Immature natural killer cell (primary cell): ENCODE measurements around the gene MYBBP1A. TPM values are rescaled to one million over a fixed set of nuclear protein-coding genes. Genes with fewer than 3 reads are reported as not detected.
"Not testable (repeated sequence)": the region's sequence is repeated elsewhere in the genome, so short reads cannot be mapped to it uniquely, and the experiment has no call there.

Experiments used
- DNase-seq, 3 donors: peaks; one replicate each; pipeline ENCODE4 v3.0.0; 2022; ENCODE audit warnings: mixed read lengths in 1 of 3
- H3K27ac Mint-ChIP-seq, 6 donors: one replicate each; pipeline ENCODE4 v1.8.0; 2020; ENCODE audit warnings: mixed read lengths in 6 of 6, mild to moderate bottlenecking in 5 of 6, inconsistent platforms in 4 of 6, moderate library complexity in 3 of 6
- H3K27me3 Mint-ChIP-seq, 3 donors: one replicate each; pipeline ENCODE4 v1.8.0; 2020 to 2021; ENCODE audit warnings: low read depth in 3 of 3, mild to moderate bottlenecking in 3 of 3, mixed read lengths in 3 of 3, moderate library complexity in 3 of 3, inconsistent platforms in 1 of 3
- H3K36me3 Mint-ChIP-seq, 3 donors: one replicate each; pipeline ENCODE4 v1.8.0; 2020; ENCODE audit warnings: mixed read lengths in 3 of 3, inconsistent platforms in 2 of 3, mild to moderate bottlenecking in 2 of 3
- H3K4me1 Mint-ChIP-seq, 2 donors: one replicate each; pipeline ENCODE4 v1.8.0; 2020; ENCODE audit warnings: inconsistent platforms in 2 of 2, mild to moderate bottlenecking in 2 of 2, mixed read lengths in 2 of 2, moderate library complexity in 1 of 2
- H3K4me3 Mint-ChIP-seq, 5 donors: one replicate each; pipeline ENCODE4 v1.8.0; 2020; ENCODE audit warnings: mild to moderate bottlenecking in 5 of 5, mixed read lengths in 5 of 5, inconsistent platforms in 3 of 5, moderate library complexity in 3 of 5
- H3K9me3 Mint-ChIP-seq, 6 donors: one replicate each; pipeline ENCODE4 v1.8.0; 2020; ENCODE audit warnings: mild to moderate bottlenecking in 6 of 6, mixed read lengths in 6 of 6, inconsistent platforms in 4 of 6, moderate library complexity in 3 of 6
- polyA plus RNA-seq, 3 donors: library from polyadenylated mRNA; unstranded; fragments of 300-500 nt; fragmentation: Illumina TruSeq; gene quantifications; one replicate each; pipeline ENCODE4 v1.2.3, GENCODE V29; 2021

The MYBBP1A gene
- polyA plus RNA-seq, 3 donors from 2014 or later = 3.5 to 21.9 (median 7.2) TPM

DNA sequence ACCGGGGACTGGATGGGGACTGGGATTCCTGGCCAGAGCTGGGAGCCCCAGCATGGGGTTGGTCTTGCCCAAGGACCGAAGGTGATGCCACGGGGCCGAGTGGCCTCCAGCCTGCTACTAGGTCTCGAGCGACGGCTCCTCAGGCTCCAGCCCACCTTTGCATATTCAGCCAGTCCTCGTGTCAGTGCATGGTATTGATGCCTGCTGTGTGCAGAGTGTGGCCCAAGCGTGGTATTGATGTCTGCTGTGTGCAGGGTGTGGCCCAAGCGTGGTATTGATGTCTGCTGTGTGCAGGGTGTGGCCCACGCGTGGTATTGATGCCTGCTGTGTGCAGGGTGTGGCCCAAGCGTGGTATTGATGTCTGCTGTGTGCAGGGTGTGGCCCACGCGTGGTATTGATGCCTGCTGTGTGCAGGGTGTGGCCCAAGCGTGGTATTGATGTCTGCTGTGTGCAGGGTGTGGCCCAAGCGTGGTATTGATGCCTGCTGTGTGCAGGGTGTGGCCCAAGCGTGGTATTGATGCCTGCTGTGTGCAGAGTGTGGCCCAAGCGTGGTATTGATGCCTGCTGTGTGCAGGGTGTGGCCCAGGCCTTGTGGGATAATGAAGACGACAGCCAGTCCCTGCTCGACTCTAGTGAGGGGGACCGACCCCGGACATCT is 40.6 kb upstream of the MYBBP1A start:
- not testable (repeated sequence) for H3K36me3 Mint-ChIP-seq, H3K4me1 Mint-ChIP-seq, H3K27me3 Mint-ChIP-seq, H3K27ac Mint-ChIP-seq, H3K9me3 Mint-ChIP-seq, H3K4me3 Mint-ChIP-seq, DNase-seq

DNA sequence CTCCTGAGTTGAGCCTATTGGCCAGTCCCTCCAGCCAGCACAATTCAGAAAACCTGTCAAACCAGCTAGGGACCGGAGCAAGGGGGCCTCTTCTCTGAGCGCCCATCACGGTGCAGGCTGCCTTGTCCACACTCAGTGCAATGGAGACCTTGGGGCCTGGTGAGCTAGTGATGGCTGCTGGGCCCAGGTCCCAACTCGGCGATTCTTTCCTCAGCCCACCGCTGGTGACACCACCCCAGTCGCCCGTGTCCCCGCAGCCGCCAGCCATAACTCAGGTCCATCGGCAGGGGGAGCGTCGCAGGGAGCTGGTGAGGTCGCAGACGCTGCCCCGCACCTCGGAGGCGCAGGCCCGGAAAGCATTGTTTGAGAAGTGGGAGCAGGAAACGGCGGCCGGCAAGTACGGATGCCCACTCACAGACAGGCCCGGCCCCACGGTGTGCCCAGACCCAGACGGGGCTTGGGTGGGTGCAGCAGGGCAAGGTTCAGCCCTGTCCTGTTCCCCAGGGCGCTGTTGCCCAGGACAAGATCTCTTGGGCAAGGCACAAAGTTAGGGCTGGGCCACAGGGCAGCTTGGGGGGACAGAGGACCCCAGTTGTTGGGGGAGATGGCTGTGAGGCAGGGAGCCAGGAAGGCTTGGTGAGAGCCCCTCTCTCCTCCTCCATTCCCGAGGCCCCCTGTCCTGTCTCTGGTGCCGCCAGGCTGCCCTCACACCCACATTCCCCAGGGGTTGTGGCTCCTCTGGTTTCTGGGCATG is 39.9 kb upstream of the MYBBP1A start:
- peak in 2 of 3 donors; percentile 7 to 24 for DNase-seq
- no peaks in the 10 kb centered on the region for H3K36me3 Mint-ChIP-seq
- no peaks in the 10 kb centered on the region for H3K9me3 Mint-ChIP-seq
- no peak overlapping the region for H3K27ac Mint-ChIP-seq
- peaks cover 0 to 2% of the 10 kb centered on the region in 2 donors for H3K4me1 Mint-ChIP-seq
- H3K4me3 Mint-ChIP-seq = no peak overlapping the region
- peaks cover 0 to 5% (median 5%) of the 10 kb centered on the region in 3 donors for H3K27me3 Mint-ChIP-seq

DNA sequence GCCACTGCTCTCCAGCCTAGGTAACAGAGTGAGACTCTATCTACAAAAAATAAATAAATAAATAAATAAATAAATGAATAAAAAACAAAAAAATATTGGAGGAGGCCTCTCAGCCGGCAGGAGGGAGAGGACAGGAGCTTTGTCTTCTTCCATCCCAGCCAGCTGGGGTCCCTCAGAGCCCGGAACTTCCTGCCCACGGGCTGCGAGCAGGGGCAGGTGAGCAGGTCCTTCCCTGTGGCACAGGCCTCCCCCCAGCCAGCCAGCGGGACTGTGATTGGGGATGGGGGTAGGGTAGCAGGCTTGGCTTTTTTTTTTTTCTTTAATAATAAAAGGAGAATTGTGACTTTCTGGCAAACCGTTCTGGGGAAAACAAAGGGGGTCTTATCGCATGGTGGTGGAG is 39.2 kb upstream of the MYBBP1A start:
- Mint-ChIP-seq H3K4me1 (peaks cover 0 to 2% of the 10 kb centered on the region in 2 donors), H3K27ac (no peak overlapping the region), H3K9me3 (no peaks in the 10 kb centered on the region), H3K27me3 (peaks cover 2 to 5% (median 5%) of the 10 kb centered on the region in 3 donors), H3K4me3 (no peak overlapping the region), H3K36me3 (no peaks in the 10 kb centered on the region)
- DNase-seq = no peak

DNA sequence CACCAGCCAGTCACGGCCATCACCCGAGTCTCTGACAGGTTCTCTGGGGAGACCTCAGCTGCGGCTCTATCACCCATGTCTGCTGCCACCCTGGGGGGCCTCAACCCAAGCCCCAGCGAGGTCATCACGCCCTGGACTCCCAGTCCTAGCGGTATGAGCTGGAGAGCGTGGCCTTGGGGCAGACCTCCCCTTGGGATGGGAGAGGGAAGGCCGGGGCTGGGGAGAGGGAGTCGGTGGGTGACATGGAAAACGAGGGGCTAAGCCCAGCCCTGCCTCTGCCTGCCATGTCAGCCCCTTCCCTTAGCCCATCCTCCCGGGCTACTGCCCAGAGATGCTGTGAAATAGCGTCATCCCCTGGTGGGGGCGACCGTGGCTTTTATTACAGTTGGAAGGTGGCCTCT is 37.8 kb upstream of the MYBBP1A start:
- DNase-seq = no peak
- Mint-ChIP-seq H3K27me3 (peaks cover 3 to 5% (median 5%) of the 10 kb centered on the region in 3 donors), H3K36me3 (no peaks in the 10 kb centered on the region), H3K4me3 (no peak overlapping the region), H3K9me3 (no peaks in the 10 kb centered on the region), H3K4me1 (peaks cover 0 to 2% of the 10 kb centered on the region in 2 donors), H3K27ac (no peak overlapping the region)

DNA sequence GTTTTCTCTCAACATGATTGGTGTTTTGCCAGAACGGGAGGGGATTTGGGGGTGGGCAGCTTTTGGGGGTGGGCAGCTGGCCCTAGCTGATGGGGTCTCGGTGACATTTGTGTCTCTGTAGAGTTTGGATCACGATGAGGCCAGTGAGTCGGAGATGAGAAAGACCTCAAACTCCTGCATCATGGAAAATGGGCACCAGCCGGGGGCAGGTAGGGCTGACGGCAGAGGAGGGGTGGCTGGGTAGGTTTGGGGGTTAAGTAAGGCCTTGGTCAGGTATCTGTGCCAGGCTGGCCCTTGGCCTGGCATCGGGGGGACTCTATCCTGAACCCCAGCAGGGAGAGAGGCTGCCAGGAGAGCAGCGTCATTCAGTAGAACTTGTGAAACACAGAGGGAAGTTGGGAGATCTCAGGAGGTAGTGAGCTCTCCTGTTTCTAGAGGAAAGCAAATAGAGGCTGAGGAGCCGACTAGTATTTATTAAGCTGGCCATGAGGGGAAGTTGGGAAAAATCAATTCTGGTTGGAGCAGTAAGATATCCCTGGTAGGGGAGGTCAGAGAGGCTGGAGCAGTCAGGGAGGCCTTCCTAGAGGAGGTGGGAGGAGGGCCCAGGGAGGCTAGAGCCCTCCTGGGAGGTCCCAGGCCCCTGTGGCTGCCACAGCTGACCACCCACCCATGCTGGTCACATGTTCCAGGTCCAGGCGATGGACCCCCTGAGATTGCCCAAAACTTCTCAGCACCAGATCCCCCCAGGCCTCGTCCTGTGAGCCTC is 37.2 kb upstream of the MYBBP1A start:
- peaks cover 0 to 2% of the 10 kb centered on the region in 2 donors for H3K4me1 Mint-ChIP-seq
- no peak for DNase-seq
- H3K9me3 Mint-ChIP-seq = no peaks in the 10 kb centered on the region
- no peak overlapping the region for H3K27ac Mint-ChIP-seq
- peaks cover 3 to 5% (median 5%) of the 10 kb centered on the region in 3 donors for H3K27me3 Mint-ChIP-seq
- H3K4me3 Mint-ChIP-seq = no peak overlapping the region
- no peaks in the 10 kb centered on the region for H3K36me3 Mint-ChIP-seq

DNA sequence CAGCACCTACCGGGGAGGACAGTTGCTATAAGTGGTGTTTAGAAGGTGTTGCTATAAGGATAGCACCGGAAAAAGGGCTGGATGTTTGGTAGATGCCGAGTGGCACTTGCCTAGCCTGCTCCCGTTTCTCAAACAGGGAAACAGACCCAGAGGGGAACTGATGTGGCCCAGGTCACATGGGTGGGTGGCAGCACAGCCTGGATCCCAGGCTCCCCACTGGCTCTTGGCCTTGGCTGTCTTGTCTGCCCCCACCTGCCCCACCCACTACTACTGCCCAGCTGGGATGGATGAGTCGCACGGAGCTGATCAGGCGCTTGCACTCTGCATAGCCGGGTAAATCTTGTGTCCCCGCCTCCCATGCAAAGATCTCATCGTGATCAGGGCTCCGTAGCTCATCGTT is 36.3 kb upstream of the MYBBP1A start:
- H3K4me1 Mint-ChIP-seq = peaks cover 0 to 2% of the 10 kb centered on the region in 2 donors
- H3K4me3 Mint-ChIP-seq = no peak overlapping the region
- no peaks in the 10 kb centered on the region for H3K36me3 Mint-ChIP-seq
- H3K9me3 Mint-ChIP-seq = no peaks in the 10 kb centered on the region
- no peak for DNase-seq
- peaks cover 2 to 6% (median 5%) of the 10 kb centered on the region in 3 donors for H3K27me3 Mint-ChIP-seq
- no peak overlapping the region for H3K27ac Mint-ChIP-seq

DNA sequence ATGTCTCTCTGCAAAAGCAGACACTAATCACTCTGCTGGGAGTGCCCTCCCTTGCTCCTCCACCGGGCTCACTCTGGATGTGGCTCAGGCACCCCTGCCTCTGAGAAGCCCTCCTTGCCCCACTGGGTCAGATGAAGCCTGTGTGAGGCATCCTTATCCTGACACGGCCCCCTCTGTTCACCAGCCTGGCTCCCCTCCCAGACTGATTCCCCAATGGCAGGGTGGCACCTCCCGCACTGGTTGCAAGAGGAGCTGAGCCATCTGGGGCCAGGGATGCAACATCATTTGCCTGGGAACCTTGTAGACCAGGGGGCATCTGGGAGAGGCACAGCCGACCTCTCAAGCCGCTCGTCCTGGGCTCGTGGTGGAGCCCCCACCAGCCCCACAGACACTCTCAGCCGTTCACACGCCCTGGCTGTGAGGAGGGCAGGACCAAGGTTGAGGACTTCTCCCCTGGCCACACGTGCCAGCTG is 35.8 kb upstream of the MYBBP1A start:
- DNase-seq = no peak
- no peaks in the 10 kb centered on the region for H3K36me3 Mint-ChIP-seq
- H3K9me3 Mint-ChIP-seq = peaks cover 0 to 2% (median 0%) of the 10 kb centered on the region in 6 donors
- no peak overlapping the region for H3K4me3 Mint-ChIP-seq
- H3K27me3 Mint-ChIP-seq = peaks cover 2 to 8% (median 5%) of the 10 kb centered on the region in 3 donors
- H3K27ac Mint-ChIP-seq = no peak overlapping the region
- peaks cover 0 to 3% of the 10 kb centered on the region in 2 donors for H3K4me1 Mint-ChIP-seq

DNA sequence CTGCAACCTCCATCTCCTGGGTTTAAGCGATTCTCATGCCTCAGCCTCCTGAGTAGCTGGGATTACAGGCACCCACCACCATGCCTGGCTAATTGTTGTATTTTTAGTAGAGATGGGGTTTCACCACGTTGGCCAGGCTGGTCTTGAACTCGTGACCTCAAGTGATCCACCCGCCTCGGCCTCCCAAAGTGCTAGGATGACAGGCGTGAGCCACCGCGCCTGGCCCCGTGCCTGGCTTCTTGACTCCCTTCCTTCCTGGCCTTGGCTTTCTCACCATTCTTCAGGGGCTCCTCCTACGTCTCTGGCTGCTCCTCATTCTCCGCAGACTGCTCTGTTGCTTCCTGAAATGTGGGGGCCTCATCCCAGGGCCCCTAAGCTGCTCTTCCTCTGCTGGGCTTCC is 34.9 kb upstream of the MYBBP1A start:
- not testable (repeated sequence) for H3K36me3 Mint-ChIP-seq, H3K27ac Mint-ChIP-seq, H3K4me3 Mint-ChIP-seq, DNase-seq, H3K9me3 Mint-ChIP-seq, H3K4me1 Mint-ChIP-seq, H3K27me3 Mint-ChIP-seq

DNA sequence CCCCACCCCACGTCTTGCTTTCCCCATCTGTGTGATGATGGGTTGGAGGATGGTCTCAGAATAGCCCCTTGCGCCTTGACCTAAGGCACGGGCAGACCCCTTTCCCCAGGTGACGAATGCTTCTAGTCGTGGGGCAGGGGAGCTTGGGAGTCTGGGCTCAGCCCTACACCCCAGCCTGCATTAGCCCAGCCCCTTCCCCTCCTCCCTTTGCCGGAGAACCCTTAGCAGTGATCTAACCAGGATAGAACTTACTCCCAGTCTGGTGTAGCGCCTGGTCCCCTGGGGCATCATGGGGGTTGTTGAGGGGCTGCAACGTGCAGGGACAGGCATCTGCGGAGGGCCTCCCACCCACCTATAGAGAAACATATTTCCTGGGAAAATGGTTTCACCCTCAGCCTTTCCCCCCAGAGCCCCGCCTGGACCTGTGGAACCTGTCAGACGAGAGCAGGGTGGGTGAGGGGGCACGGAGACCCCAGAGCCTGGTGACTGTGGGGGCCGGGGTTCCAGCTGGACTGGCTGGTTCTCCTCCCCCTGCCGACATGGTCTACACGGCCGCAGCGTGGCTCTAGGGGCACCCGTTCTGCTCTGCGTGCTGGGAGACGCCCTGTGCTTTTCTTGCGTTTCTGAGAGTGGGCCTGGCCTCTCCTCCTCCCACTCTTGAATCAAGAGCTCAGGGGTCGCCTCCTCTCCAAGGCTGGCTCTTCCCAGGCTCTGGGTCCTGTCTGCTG is 33.9 kb upstream of the MYBBP1A start:
- DNase-seq = no peak
- Mint-ChIP-seq H3K27me3 (peaks cover 3 to 8% (median 5%) of the 10 kb centered on the region in 3 donors), H3K4me3 (no peak overlapping the region), H3K4me1 (peaks cover 0 to 2% of the 10 kb centered on the region in 2 donors), H3K27ac (no peak overlapping the region), H3K9me3 (peaks cover 0 to 2% (median 0%) of the 10 kb centered on the region in 6 donors), H3K36me3 (no peaks in the 10 kb centered on the region)

DNA sequence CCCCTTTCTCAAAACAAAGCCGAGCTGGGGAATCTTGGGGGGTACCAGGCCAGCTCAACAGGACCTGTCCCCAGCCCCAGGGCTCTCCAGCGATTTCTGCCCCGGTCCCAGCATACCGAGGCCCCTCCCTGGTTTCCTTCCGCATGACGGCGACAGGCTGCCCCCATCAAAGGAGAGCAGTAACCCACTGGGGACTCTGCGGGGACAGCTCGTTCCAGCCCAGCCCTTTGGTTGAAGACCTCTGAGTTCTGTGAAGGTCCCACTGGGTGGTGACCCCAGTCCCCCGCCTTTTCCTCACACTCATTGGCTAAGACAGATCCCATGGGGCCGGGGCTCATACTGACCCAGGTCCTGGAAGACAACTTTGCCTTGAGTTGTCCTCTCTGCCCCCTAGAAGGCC is 33.2 kb upstream of the MYBBP1A start:
- DNase-seq = no peak
- Mint-ChIP-seq H3K4me1 (peaks cover 0 to 4% of the 10 kb centered on the region in 2 donors), H3K27ac (no peak overlapping the region), H3K9me3 (peaks cover 0 to 4% (median 0%) of the 10 kb centered on the region in 6 donors), H3K27me3 (peaks cover 3 to 11% (median 5%) of the 10 kb centered on the region in 3 donors), H3K4me3 (no peak overlapping the region), H3K36me3 (no peaks in the 10 kb centered on the region)

DNA sequence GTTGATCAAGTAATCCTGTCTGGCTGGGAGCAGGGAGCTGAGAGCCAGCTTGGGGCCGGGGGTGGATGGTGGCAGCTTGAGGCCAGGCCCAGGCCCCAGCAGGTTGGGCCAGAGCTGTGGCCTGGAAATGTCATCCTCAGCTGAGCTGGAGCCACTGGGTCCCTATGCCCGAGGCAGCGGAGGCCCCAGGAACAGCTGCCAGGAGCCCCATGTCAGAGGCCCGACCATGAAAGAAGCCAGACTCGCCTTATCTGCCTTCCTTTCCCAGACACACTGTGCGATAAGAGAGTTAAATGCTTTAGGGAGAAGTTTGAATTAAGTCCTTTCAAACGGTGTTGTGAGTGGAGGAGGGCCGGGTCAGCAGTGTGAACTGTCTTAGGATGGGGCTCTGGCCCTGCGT is 32.6 kb upstream of the MYBBP1A start:
- H3K27me3 Mint-ChIP-seq = peaks cover 3 to 11% (median 5%) of the 10 kb centered on the region in 3 donors
- H3K36me3 Mint-ChIP-seq = no peaks in the 10 kb centered on the region
- DNase-seq = no peak
- H3K27ac Mint-ChIP-seq = no peak overlapping the region
- H3K4me3 Mint-ChIP-seq = no peak overlapping the region
- H3K4me1 Mint-ChIP-seq = peaks cover 0 to 5% of the 10 kb centered on the region in 2 donors
- peaks cover 0 to 4% (median 0%) of the 10 kb centered on the region in 6 donors for H3K9me3 Mint-ChIP-seq

DNA sequence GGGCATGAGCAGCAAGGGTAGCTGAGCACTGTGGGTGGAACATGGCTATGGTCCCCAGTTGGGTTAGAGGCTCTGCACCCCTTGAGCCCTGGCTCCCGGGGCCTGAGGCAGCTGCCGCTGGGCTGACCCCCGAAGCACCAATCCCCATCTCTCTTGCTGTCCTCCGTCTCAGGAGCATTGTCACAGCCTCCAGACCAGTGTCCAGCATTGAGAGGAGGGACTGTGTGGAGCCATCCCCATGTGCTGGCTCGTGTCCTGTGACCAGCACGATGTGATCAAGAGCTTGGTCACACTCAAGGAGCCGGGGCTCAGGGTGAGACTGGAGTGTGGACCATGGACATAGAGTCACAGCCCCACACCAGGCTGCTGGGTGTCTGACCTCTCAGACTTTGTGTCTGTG is 32.0 kb upstream of the MYBBP1A start:
- H3K4me3 Mint-ChIP-seq = no peak overlapping the region
- peaks cover 2 to 11% (median 5%) of the 10 kb centered on the region in 3 donors for H3K27me3 Mint-ChIP-seq

DNA sequence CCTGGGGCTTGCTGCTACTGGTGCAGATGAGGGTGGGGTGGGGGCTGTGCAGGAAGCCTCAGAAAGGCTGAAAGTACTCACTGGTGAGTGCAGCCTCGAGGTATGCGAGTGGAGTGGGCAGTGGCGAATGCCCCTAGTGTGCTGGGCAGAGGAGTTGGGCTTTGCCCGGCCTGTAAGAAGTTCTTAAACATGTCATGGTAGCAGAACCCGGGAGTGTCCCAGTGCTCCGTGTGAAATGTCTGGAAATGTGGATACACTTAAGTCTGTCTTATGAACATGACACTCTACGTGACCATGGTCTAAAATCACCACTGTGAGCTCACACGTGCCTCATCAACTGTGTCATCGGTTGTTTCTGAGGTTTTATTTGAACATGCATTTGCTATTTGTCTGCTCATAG is 30.9 kb upstream of the MYBBP1A start:
- Mint-ChIP-seq H3K27me3 (peaks cover 2 to 14% (median 5%) of the 10 kb centered on the region in 3 donors), H3K36me3 (no peaks in the 10 kb centered on the region), H3K27ac (no peak overlapping the region)

More for the DNA sequence above, 32.0 kb upstream of the MYBBP1A start:
- Mint-ChIP-seq H3K9me3 (peaks cover 0 to 4% (median 0%) of the 10 kb centered on the region in 6 donors), H3K4me1 (peaks cover 0 to 5% of the 10 kb centered on the region in 2 donors), H3K27ac (no peak overlapping the region), H3K36me3 (no peaks in the 10 kb centered on the region)
- no peak for DNase-seq

More for the DNA sequence above, 30.9 kb upstream of the MYBBP1A start:
- Mint-ChIP-seq H3K9me3 (peaks cover 0 to 4% (median 0%) of the 10 kb centered on the region in 6 donors), H3K4me1 (peaks cover 0 to 5% of the 10 kb centered on the region in 2 donors), H3K4me3 (no peak overlapping the region)
- no peak for DNase-seq
